HL-60 (cell line): ENCODE data around the gene WDR70.

Source experiments
- CTCF ChIP-seq: IDR thresholded peaks from one replicate; pipeline ENCODE4 v1.5.1; 2011; ENCODE audit warnings: low read length, control low read depth, inconsistent platforms; ENCODE audit not compliant: insufficient read depth
- GABPA ChIP-seq: IDR thresholded peaks from 2 replicates; pipeline ENCODE4 v1.6.1; 2012; ENCODE audit warnings: low read depth

- TF ChIP-seq CTCF (no peak), GABPA (no peak)
Measured at GRCh38 chr5:37755581-37755980, 376.5 kb downstream of the WDR70 start.
